HG02943 (cell line): Measurements from ENCODE around the gene KIAA0825.

Experiments
- ATAC-seq: cut with Tn5 transposase; IDR thresholded peaks from one replicate; pipeline ENCODE4 v1.9.1; 2021; ENCODE audit warnings: mild to moderate bottlenecking, low read depth, moderate library complexity; ENCODE audit not compliant: unreplicated experiment

KIAA0825 gene

GRCh38 chr5:94254214-94254613 is 364.2 kb downstream of the KIAA0825 start:
- ATAC-seq: no peak

GRCh38 chr5:94250985-94251384 is 367.4 kb downstream of the KIAA0825 start:
- ATAC-seq: no peak

- ATAC-seq: no peak
Measured at GRCh38 chr5:94249430-94249829, 369.0 kb downstream of the KIAA0825 start.

GRCh38 chr5:94248175-94248875 is 370.1 kb downstream of the KIAA0825 start:
- no peak for ATAC-seq

- ATAC-seq: no peak
Measured at GRCh38 chr5:94245608-94246007, 372.8 kb downstream of the KIAA0825 start.

GRCh38 chr5:94244921-94245320 is 373.5 kb downstream of the KIAA0825 start:
- no peak for ATAC-seq

- ATAC-seq: no peak
Measured at GRCh38 chr5:94243612-94244011, 374.8 kb downstream of the KIAA0825 start.

- ATAC-seq: no peak
Measured at GRCh38 chr5:94240993-94241651, 377.3 kb downstream of the KIAA0825 start.

GRCh38 chr5:94240596-94240992 is 377.8 kb downstream of the KIAA0825 start:
- ATAC-seq: no peak

- no peak for ATAC-seq
Measured at GRCh38 chr5:94240134-94240533, 378.3 kb downstream of the KIAA0825 start.

- ATAC-seq: no peak
Measured at GRCh38 chr5:94239266-94239665, 379.1 kb downstream of the KIAA0825 start.

GRCh38 chr5:94234987-94235386 is 383.4 kb downstream of the KIAA0825 start:
- ATAC-seq: no peak

- no peak for ATAC-seq
Measured at GRCh38 chr5:94228791-94229190, 389.6 kb downstream of the KIAA0825 start.

GRCh38 chr5:94223235-94223634 is 395.2 kb downstream of the KIAA0825 start:
- no peak for ATAC-seq

- ATAC-seq: no peak
Measured at GRCh38 chr5:94218374-94218773, 400.0 kb downstream of the KIAA0825 start.

GRCh38 chr5:94217745-94218144 is 400.7 kb downstream of the KIAA0825 start:
- ATAC-seq: no peak

GRCh38 chr5:94217216-94217615 is 401.2 kb downstream of the KIAA0825 start:
- no peak for ATAC-seq

GRCh38 chr5:94212476-94212875 is 405.9 kb downstream of the KIAA0825 start:
- ATAC-seq: no peak

GRCh38 chr5:94209774-94210355 is 408.5 kb downstream of the KIAA0825 start:
- no peak for ATAC-seq

GRCh38 chr5:94209272-94209671 is 409.1 kb downstream of the KIAA0825 start:
- no peak for ATAC-seq

- no peak for ATAC-seq
Measured at GRCh38 chr5:94199566-94199965, 418.8 kb downstream of the KIAA0825 start.

GRCh38 chr5:94197970-94198369 is 420.4 kb downstream of the KIAA0825 start:
- no peak for ATAC-seq
